NOMO-1 treated with dmso at 0.1 percent for 144 hours (cell line): ENCODE measurements around the gene TBC1D9.

Experiments
- DNase-seq: peaks from one replicate; lab custom pipeline; 2025; ENCODE audit not compliant: unreplicated experiment; lab: John Stamatoyannopoulos, UW

The TBC1D9 gene

GRCh38 chr4:140626661-140627376 lies 129.4 kb downstream of the TBC1D9 start:
- DNase-seq, result no peak

GRCh38 chr4:140622333-140622958 lies 133.7 kb downstream of the TBC1D9 start:
- no peak for DNase-seq

GRCh38 chr4:140621161-140621560 lies 135.0 kb downstream of the TBC1D9 start:
- DNase-seq, result no peak

- DNase-seq, result no peak
Observed at GRCh38 chr4:140617499-140618248, 138.5 kb downstream of the TBC1D9 start.

- DNase-seq, result no peak
Observed at GRCh38 chr4:140615451-140615850, 140.7 kb downstream of the TBC1D9 start.

GRCh38 chr4:140612357-140612756 lies 143.8 kb downstream of the TBC1D9 start:
- DNase-seq, result peak; percentile 3

- no peak for DNase-seq
Observed at GRCh38 chr4:140611854-140612253, 144.3 kb downstream of the TBC1D9 start.

- DNase-seq, result no peak
Observed at GRCh38 chr4:140609548-140610425, 146.4 kb downstream of the TBC1D9 start.

- no peak for DNase-seq
Observed at GRCh38 chr4:140607852-140608251, 148.3 kb downstream of the TBC1D9 start.

GRCh38 chr4:140604544-140604943 lies 151.6 kb downstream of the TBC1D9 start:
- no peak for DNase-seq

- DNase-seq, result no peak
Observed at GRCh38 chr4:140603286-140603685, 152.9 kb downstream of the TBC1D9 start.

- no peak for DNase-seq
Observed at GRCh38 chr4:140602714-140603113, 153.5 kb downstream of the TBC1D9 start.

- DNase-seq, result no peak
Observed at GRCh38 chr4:140600408-140600807, 155.8 kb downstream of the TBC1D9 start.

GRCh38 chr4:140595065-140595464 lies 161.1 kb downstream of the TBC1D9 start:
- DNase-seq, result no peak

GRCh38 chr4:140584439-140584838 lies 171.7 kb downstream of the TBC1D9 start:
- DNase-seq, result no peak

- no peak for DNase-seq
Observed at GRCh38 chr4:140581078-140581477, 175.1 kb downstream of the TBC1D9 start.

GRCh38 chr4:140579278-140579677 lies 176.9 kb downstream of the TBC1D9 start:
- no peak for DNase-seq

- no peak for DNase-seq
Observed at GRCh38 chr4:140575489-140575888, 180.7 kb downstream of the TBC1D9 start.

- no peak for DNase-seq
Observed at GRCh38 chr4:140571620-140572019, 184.6 kb downstream of the TBC1D9 start.
